H1 (cell line): ENCODE results near the gene ZNF280B. TPM values are rescaled to one million over a fixed set of nuclear protein-coding genes. Genes with fewer than 3 reads are reported as not detected.

Experiments
- EGR1 ChIP-seq: IDR thresholded peaks from 2 replicates; pipeline ENCODE4 v1.6.1; 2011; ENCODE audit warnings: low read depth, low read length, borderline replicate concordance
- KDM1A ChIP-seq: fragments of 200-600, 300-600 bp; sonication (generic); IDR thresholded peaks from 2 replicates; pipeline ENCODE4 v1.7.1; 2016; ENCODE audit warnings: mild to moderate bottlenecking, low read length, borderline replicate concordance
- polyA plus RNA-seq, 7 experiments: library from polyadenylated mRNA; depleted of rRNA in 3 of 7; stranded (reverse) in 5 of 7; unstranded in 2 of 7; fragments of >200 nt in 5 of 7; fragments of 200-250 nt in 2 of 7; gene quantifications; 1 replicate in 5 of 7; 2 replicates in 1 of 7; 4 replicates in 1 of 7; pipeline versions ENCODE4 v1.2.1 to v1.2.3, GENCODE V29; 2011 to 2013; ENCODE audit warnings: missing spikeins in 2 of 7, mixed read lengths in 2 of 7
- total RNA-seq: library from RNA; stranded (reverse); fragmentation: NEBNext Ultra II Directional; extraction: Animal tissue kit (Norgen Biotek cat#: 25700); gene quantifications from 2 replicates; pipeline ENCODE4 v1.2.1, GENCODE V29; 2021
- TF ChIP-seq, protein P1 (sequence below): fragments of 300-600 bp; sonication (generic); IDR thresholded peaks from 2 replicates; pipeline ENCODE4 v1.7.1; 2012; ENCODE audit warnings: low read length, moderate library complexity, mild to moderate bottlenecking, inconsistent platforms; ENCODE audit not compliant: insufficient replicate concordance

Gene ZNF280B
- total and polyA plus RNA-seq, 2 of the 8 experiments (the other 6 are each of a cell fraction or from before 2014, with no cell fraction given), result 4.8 to 11.7 TPM

DNA sequence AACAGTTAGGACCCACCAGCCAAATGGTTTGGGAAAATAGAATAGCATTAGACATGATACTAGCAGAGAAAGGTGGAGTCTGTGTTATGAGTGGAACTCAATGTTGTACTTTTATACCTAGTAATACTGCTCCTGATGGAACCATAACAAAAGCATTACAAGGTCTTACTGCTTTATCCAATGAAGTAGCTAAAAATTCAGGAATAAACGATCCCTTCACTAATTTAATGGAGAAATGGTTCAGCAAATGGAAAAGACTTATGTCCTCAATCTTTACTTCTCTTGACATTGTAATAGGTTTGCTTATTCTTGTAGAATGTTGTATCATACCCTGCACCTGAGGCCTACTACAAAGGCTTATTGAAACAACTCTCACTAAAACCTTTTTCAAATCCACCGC is 50.2 kb downstream of the ZNF280B start (continued):
- TF ChIP-seq, protein P1, sequence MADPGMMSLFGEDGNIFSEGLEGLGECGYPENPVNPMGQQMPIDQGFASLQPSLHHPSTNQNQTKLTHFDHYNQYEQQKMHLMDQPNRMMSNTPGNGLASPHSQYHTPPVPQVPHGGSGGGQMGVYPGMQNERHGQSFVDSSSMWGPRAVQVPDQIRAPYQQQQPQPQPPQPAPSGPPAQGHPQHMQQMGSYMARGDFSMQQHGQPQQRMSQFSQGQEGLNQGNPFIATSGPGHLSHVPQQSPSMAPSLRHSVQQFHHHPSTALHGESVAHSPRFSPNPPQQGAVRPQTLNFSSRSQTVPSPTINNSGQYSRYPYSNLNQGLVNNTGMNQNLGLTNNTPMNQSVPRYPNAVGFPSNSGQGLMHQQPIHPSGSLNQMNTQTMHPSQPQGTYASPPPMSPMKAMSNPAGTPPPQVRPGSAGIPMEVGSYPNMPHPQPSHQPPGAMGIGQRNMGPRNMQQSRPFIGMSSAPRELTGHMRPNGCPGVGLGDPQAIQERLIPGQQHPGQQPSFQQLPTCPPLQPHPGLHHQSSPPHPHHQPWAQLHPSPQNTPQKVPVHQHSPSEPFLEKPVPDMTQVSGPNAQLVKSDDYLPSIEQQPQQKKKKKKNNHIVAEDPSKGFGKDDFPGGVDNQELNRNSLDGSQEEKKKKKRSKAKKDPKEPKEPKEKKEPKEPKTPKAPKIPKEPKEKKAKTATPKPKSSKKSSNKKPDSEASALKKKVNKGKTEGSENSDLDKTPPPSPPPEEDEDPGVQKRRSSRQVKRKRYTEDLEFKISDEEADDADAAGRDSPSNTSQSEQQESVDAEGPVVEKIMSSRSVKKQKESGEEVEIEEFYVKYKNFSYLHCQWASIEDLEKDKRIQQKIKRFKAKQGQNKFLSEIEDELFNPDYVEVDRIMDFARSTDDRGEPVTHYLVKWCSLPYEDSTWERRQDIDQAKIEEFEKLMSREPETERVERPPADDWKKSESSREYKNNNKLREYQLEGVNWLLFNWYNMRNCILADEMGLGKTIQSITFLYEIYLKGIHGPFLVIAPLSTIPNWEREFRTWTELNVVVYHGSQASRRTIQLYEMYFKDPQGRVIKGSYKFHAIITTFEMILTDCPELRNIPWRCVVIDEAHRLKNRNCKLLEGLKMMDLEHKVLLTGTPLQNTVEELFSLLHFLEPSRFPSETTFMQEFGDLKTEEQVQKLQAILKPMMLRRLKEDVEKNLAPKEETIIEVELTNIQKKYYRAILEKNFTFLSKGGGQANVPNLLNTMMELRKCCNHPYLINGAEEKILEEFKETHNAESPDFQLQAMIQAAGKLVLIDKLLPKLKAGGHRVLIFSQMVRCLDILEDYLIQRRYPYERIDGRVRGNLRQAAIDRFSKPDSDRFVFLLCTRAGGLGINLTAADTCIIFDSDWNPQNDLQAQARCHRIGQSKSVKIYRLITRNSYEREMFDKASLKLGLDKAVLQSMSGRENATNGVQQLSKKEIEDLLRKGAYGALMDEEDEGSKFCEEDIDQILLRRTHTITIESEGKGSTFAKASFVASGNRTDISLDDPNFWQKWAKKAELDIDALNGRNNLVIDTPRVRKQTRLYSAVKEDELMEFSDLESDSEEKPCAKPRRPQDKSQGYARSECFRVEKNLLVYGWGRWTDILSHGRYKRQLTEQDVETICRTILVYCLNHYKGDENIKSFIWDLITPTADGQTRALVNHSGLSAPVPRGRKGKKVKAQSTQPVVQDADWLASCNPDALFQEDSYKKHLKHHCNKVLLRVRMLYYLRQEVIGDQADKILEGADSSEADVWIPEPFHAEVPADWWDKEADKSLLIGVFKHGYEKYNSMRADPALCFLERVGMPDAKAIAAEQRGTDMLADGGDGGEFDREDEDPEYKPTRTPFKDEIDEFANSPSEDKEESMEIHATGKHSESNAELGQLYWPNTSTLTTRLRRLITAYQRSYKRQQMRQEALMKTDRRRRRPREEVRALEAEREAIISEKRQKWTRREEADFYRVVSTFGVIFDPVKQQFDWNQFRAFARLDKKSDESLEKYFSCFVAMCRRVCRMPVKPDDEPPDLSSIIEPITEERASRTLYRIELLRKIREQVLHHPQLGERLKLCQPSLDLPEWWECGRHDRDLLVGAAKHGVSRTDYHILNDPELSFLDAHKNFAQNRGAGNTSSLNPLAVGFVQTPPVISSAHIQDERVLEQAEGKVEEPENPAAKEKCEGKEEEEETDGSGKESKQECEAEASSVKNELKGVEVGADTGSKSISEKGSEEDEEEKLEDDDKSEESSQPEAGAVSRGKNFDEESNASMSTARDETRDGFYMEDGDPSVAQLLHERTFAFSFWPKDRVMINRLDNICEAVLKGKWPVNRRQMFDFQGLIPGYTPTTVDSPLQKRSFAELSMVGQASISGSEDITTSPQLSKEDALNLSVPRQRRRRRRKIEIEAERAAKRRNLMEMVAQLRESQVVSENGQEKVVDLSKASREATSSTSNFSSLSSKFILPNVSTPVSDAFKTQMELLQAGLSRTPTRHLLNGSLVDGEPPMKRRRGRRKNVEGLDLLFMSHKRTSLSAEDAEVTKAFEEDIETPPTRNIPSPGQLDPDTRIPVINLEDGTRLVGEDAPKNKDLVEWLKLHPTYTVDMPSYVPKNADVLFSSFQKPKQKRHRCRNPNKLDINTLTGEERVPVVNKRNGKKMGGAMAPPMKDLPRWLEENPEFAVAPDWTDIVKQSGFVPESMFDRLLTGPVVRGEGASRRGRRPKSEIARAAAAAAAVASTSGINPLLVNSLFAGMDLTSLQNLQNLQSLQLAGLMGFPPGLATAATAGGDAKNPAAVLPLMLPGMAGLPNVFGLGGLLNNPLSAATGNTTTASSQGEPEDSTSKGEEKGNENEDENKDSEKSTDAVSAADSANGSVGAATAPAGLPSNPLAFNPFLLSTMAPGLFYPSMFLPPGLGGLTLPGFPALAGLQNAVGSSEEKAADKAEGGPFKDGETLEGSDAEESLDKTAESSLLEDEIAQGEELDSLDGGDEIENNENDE, result no peak
- no peak for TF ChIP-seq EGR1
- TF ChIP-seq KDM1A, result no peak
